ENCODE results near the gene PDXP.

The PDXP gene

GRCh38 chr22:37714634-37715033 lies 56.1 kb downstream of the PDXP start:
- no peaks in the 10 kb centered on the region for H3K36me3 ChIP-seq (ENCODE audit: control insufficient read depth, insufficient read depth, low read length)
- H3K27ac ChIP-seq: no peak overlapping the region
- no peak overlapping the region for H3K9ac ChIP-seq
- no peak for TF ChIP-seq CTCF (IDR thresholded peaks at IDR 0.05)
- H3K4me1 ChIP-seq: no peaks in the 10 kb centered on the region
- no peak overlapping the region for H3K4me3 ChIP-seq (ENCODE audit: low read depth, low read length)
- no peaks in the 10 kb centered on the region for H3K79me2 ChIP-seq
- H3K9me3 ChIP-seq (ENCODE audit: control insufficient read depth, low read length): no peaks in the 10 kb centered on the region
- no peak overlapping the region for H3K4me2 ChIP-seq (ENCODE audit: low read length)
- no peaks in the 10 kb centered on the region for H3K27me3 ChIP-seq (ENCODE audit: control insufficient read depth, insufficient read depth, low read length)
- H2AFZ ChIP-seq: no peak overlapping the region

- no peak overlapping the region for H3K4me3 ChIP-seq (ENCODE audit: low read depth, low read length)
- H3K9ac ChIP-seq: no peak overlapping the region
- H3K27me3 ChIP-seq (ENCODE audit: control insufficient read depth, insufficient read depth, low read length): no peaks in the 10 kb centered on the region
- H3K36me3 ChIP-seq (ENCODE audit: control insufficient read depth, insufficient read depth, low read length): no peaks in the 10 kb centered on the region
- no peaks in the 10 kb centered on the region for H3K9me3 ChIP-seq (ENCODE audit: control insufficient read depth, low read length)
- no peak overlapping the region for H3K4me2 ChIP-seq (ENCODE audit: low read length)
- TF ChIP-seq CTCF (IDR thresholded peaks at IDR 0.05): no peak
- H3K79me2 ChIP-seq: no peaks in the 10 kb centered on the region
- H2AFZ ChIP-seq: no peak overlapping the region
- H3K4me1 ChIP-seq: no peaks in the 10 kb centered on the region
- H3K27ac ChIP-seq: no peak overlapping the region
Measured at GRCh38 chr22:37715760-37716159, 57.2 kb downstream of the PDXP start.
